KOPT-K1 (cell line): Measurements from ENCODE around the gene DYNLT5.
"Not testable (repeated sequence)": the region's sequence is repeated elsewhere in the genome, so short reads cannot be mapped to it uniquely, and the experiment has no call there.

Experiments used
- H3K27ac ChIP-seq: fragments of 200-600 bp; sonication (generic); 2 replicates; pipeline ENCODE4 v1.5.1; 2016; ENCODE audit warnings: antibody characterized with exemption, mild to moderate bottlenecking, low read depth, low read length; ENCODE audit not compliant: poor library complexity, severe bottlenecking
- H3K36me3 ChIP-seq: fragments of 200-600 bp; sonication (generic); 2 replicates; pipeline ENCODE4 v1.5.1; 2017; ENCODE audit warnings: antibody characterized with exemption, mild to moderate bottlenecking, low read length, moderate library complexity; ENCODE audit not compliant: insufficient read depth
- H3K9me3 ChIP-seq: fragments of 200-600 bp; sonication (generic); 2 replicates; pipeline ENCODE4 v1.5.1; 2017; ENCODE audit warnings: antibody characterized with exemption, low read length, mild to moderate bottlenecking; ENCODE audit not compliant: insufficient read depth, poor library complexity, severe bottlenecking

The DYNLT5 gene

GRCh38 chr1:66733348-66734017, 18.8 kb upstream of the DYNLT5 start:
- H3K36me3 ChIP-seq: no peaks in the 10 kb centered on the region
- H3K27ac ChIP-seq: no peak overlapping the region
- H3K9me3 ChIP-seq: no peaks in the 10 kb centered on the region

- H3K27ac ChIP-seq, H3K36me3 ChIP-seq, H3K9me3 ChIP-seq: not testable (repeated sequence)
Measured at GRCh38 chr1:66734531-66734930, 17.7 kb upstream of the DYNLT5 start.

GRCh38 chr1:66737836-66738235, 14.4 kb upstream of the DYNLT5 start:
- no peaks in the 10 kb centered on the region for H3K36me3 ChIP-seq

GRCh38 chr1:66739401-66740157, 12.7 kb upstream of the DYNLT5 start:
- Histone ChIP-seq H3K27ac (no peak overlapping the region), H3K36me3 (no peaks in the 10 kb centered on the region), H3K9me3 (no peaks in the 10 kb centered on the region)

More at GRCh38 chr1:66737836-66738235, 14.4 kb upstream of the DYNLT5 start:
- Histone ChIP-seq H3K27ac (no peak overlapping the region), H3K9me3 (no peaks in the 10 kb centered on the region)

GRCh38 chr1:66745451-66745850, 6.8 kb upstream of the DYNLT5 start:
- no peak overlapping the region for H3K27ac ChIP-seq
- H3K36me3 ChIP-seq: no peaks in the 10 kb centered on the region

GRCh38 chr1:66747501-66747900, 4.8 kb upstream of the DYNLT5 start:
- Histone ChIP-seq H3K27ac (no peak overlapping the region), H3K36me3 (no peaks in the 10 kb centered on the region)

More at GRCh38 chr1:66745451-66745850, 6.8 kb upstream of the DYNLT5 start:
- H3K9me3 ChIP-seq: no peaks in the 10 kb centered on the region

GRCh38 chr1:66750577-66750976, 1.7 kb upstream of the DYNLT5 start:
- H3K9me3 ChIP-seq: no peaks in the 10 kb centered on the region
- no peak overlapping the region for H3K27ac ChIP-seq
- no peaks in the 10 kb centered on the region for H3K36me3 ChIP-seq

More at GRCh38 chr1:66747501-66747900, 4.8 kb upstream of the DYNLT5 start:
- H3K9me3 ChIP-seq: no peaks in the 10 kb centered on the region

GRCh38 chr1:66751160-66751559, 1.1 kb upstream of the DYNLT5 start:
- no peaks in the 10 kb centered on the region for H3K9me3 ChIP-seq
- H3K27ac ChIP-seq: no peak overlapping the region
- no peaks in the 10 kb centered on the region for H3K36me3 ChIP-seq

GRCh38 chr1:66752671-66753371, 562 bp downstream of the DYNLT5 start:
- no peaks in the 10 kb centered on the region for H3K9me3 ChIP-seq
- H3K36me3 ChIP-seq: no peaks in the 10 kb centered on the region
- no peak overlapping the region for H3K27ac ChIP-seq

- Histone ChIP-seq H3K9me3 (no peaks in the 10 kb centered on the region), H3K36me3 (no peaks in the 10 kb centered on the region), H3K27ac (no peak overlapping the region)
Measured at GRCh38 chr1:66757722-66758240, 5.5 kb downstream of the DYNLT5 start.

GRCh38 chr1:66758241-66758755, 6.0 kb downstream of the DYNLT5 start:
- no peaks in the 10 kb centered on the region for H3K36me3 ChIP-seq
- no peak overlapping the region for H3K27ac ChIP-seq

GRCh38 chr1:66760506-66760905, 8.2 kb downstream of the DYNLT5 start:
- Histone ChIP-seq H3K27ac (no peak overlapping the region), H3K36me3 (no peaks in the 10 kb centered on the region), H3K9me3 (no peaks in the 10 kb centered on the region)

More at GRCh38 chr1:66758241-66758755, 6.0 kb downstream of the DYNLT5 start:
- no peaks in the 10 kb centered on the region for H3K9me3 ChIP-seq

- Histone ChIP-seq H3K9me3 (no peaks in the 10 kb centered on the region), H3K36me3 (no peaks in the 10 kb centered on the region), H3K27ac (no peak overlapping the region)
Measured at GRCh38 chr1:66761221-66761620, 9.0 kb downstream of the DYNLT5 start.

- no peaks in the 10 kb centered on the region for H3K36me3 ChIP-seq
- H3K9me3 ChIP-seq: no peaks in the 10 kb centered on the region
- no peak overlapping the region for H3K27ac ChIP-seq
Measured at GRCh38 chr1:66764994-66765578, 12.8 kb downstream of the DYNLT5 start.

GRCh38 chr1:66767626-66768025, 15.4 kb downstream of the DYNLT5 start:
- H3K9me3 ChIP-seq: no peaks in the 10 kb centered on the region
- no peaks in the 10 kb centered on the region for H3K36me3 ChIP-seq
- no peak overlapping the region for H3K27ac ChIP-seq
